SK-N-SH (cell line): Measurements from ENCODE around the gene STIP1. TPM values are rescaled to one million over a fixed set of nuclear protein-coding genes. Genes with fewer than 3 reads are reported as not detected.
A peak's percentile ranks its signal among the peaks of the same experiment; 100 is the strongest.

ENCODE experiments used
- CTCF ChIA-PET: fragments of 300-600, 350-600 bp; formaldehyde crosslinking; extraction: SDS; loops from one replicate; lab custom pipeline; 2021; lab: Yijun Ruan, JAX
- POLR2A ChIA-PET: fragments of 350-600 bp; sonication (Branson Sonifier 250); formaldehyde crosslinking; extraction: SDS; loops from one replicate; lab custom pipeline; 2020; ENCODE audit warnings: antibody characterized with exemption, inconsistent platforms; lab: Yijun Ruan, JAX
- DNase-seq: peaks from one replicate; pipeline ENCODE4 v3.0.0; 2012
- H2AFZ ChIP-seq: fragments of 200-600 bp; sonication (generic); 2 replicates; pipeline ENCODE4 v1.8.1; 2016; ENCODE audit warnings: antibody characterized with exemption, mild to moderate bottlenecking, low read depth
- H3F3A ChIP-seq: fragments of 200-600 bp; sonication (generic); replicated peaks from 2 replicates; pipeline ENCODE3; 2016; ENCODE audit warnings: antibody characterized with exemption, mild to moderate bottlenecking; ENCODE audit not compliant: insufficient read depth
- H3K27ac ChIP-seq, 2 experiments: fragments of 200-500 bp in 1 of 2; fragments of 200-600 bp in 1 of 2; sonication (Bioruptor generic) in 1 of 2; sonication (generic), shearing (Covaris generic) in 1 of 2; 2 replicates each; pipeline versions ENCODE4 v1.5.1 to v1.6.1; 2014 to 2016; ENCODE audit warnings: low read depth in 2 of 2, inconsistent platforms in 1 of 2, low read length in 1 of 2, mild to moderate bottlenecking in 1 of 2, mixed read lengths in 1 of 2
- H3K27me3 ChIP-seq: fragments of 200-600 bp; sonication (generic), shearing (Covaris generic); 2 replicates; pipeline ENCODE4 v1.6.1; 2016; ENCODE audit warnings: mixed run types; ENCODE audit not compliant: insufficient read depth
- H3K36me3 ChIP-seq, 2 experiments: fragments of 200-500 bp in 1 of 2; fragments of 200-600 bp in 1 of 2; sonication (Bioruptor generic) in 1 of 2; sonication (generic) in 1 of 2; replicated peaks in 1 of 2; 2 replicates each; pipeline versions ENCODE3 to v1.5.1; 2014 to 2016; ENCODE audit warnings: low read length in 1 of 2, mild to moderate bottlenecking in 1 of 2; ENCODE audit not compliant: insufficient read depth in 2 of 2, control insufficient read depth in 1 of 2
- H3K4me1 ChIP-seq, 2 experiments: fragments of 200-500 bp in 1 of 2; fragments of 200-600 bp in 1 of 2; sonication (Bioruptor generic) in 1 of 2; sonication (generic), shearing (Covaris generic) in 1 of 2; 2 replicates each; pipeline versions ENCODE4 v1.5.1 to v1.6.1; 2014 to 2016; ENCODE audit warnings: low read depth in 1 of 2, low read length in 1 of 2, mixed run types in 1 of 2; ENCODE audit not compliant: insufficient read depth in 2 of 2, control insufficient read depth in 1 of 2
- H3K4me2 ChIP-seq: fragments of 200-600 bp; sonication (generic), shearing (Covaris generic); 2 replicates; pipeline ENCODE4 v1.6.1; 2017; ENCODE audit warnings: mixed run types
- H3K4me3 ChIP-seq, 2 experiments: fragments of 200-500 bp in 1 of 2; fragments of 200-600 bp in 1 of 2; sonication (Bioruptor generic) in 1 of 2; sonication (generic), shearing (Covaris generic) in 1 of 2; 2 replicates each; pipeline versions ENCODE4 v1.5.1 to v1.8.1; 2014 to 2016; ENCODE audit warnings: low read depth in 2 of 2, inconsistent platforms in 1 of 2, low read length in 1 of 2, mild to moderate bottlenecking in 1 of 2, mixed read lengths in 1 of 2, moderate library complexity in 1 of 2
- H3K79me2 ChIP-seq: fragments of 200-600 bp; sonication (generic); 2 replicates; pipeline ENCODE4 v1.8.1; 2017; ENCODE audit warnings: mild to moderate bottlenecking; ENCODE audit not compliant: insufficient read depth
- H3K9ac ChIP-seq: fragments of 200-600 bp; sonication (generic); 2 replicates; pipeline ENCODE4 v1.6.1; 2017; ENCODE audit warnings: mixed run types
- H3K9me2 ChIP-seq: fragments of 200-600 bp; sonication (generic); 2 replicates; pipeline ENCODE4 v1.6.1; 2017; ENCODE audit warnings: mixed run types
- H3K9me3 ChIP-seq: fragments of 200-600 bp; sonication (generic); 2 replicates; pipeline ENCODE4 v1.6.1; 2017; ENCODE audit warnings: mixed run types, mild to moderate bottlenecking, moderate library complexity
- H4K20me1 ChIP-seq: fragments of 200-600 bp; sonication (generic); 2 replicates; pipeline ENCODE4 v1.6.1; 2017; ENCODE audit warnings: mild to moderate bottlenecking, mixed run types; ENCODE audit not compliant: insufficient read depth
- CTCF ChIP-seq: fragments of 200-600 bp; sonication (generic); IDR thresholded peaks from 2 replicates; pipeline ENCODE4 v1.6.1; 2017; ENCODE audit warnings: antibody characterized with exemption, mild to moderate bottlenecking, moderate library complexity
- ELF1 ChIP-seq: IDR thresholded peaks from 2 replicates; pipeline ENCODE4 v1.4.0; 2012
- EZH2phosphoT487 ChIP-seq: fragments of 200-600 bp; sonication (generic); IDR thresholded peaks from 2 replicates; pipeline ENCODE4 v1.6.1; 2017; ENCODE audit warnings: low read depth, mixed run types, mild to moderate bottlenecking, antibody characterized with exemption, moderate library complexity, borderline replicate concordance
- FOSL2 ChIP-seq: IDR thresholded peaks from 2 replicates; pipeline ENCODE4 v1.4.0; 2012; ENCODE audit warnings: low read depth, mild to moderate bottlenecking, moderate library complexity, borderline replicate concordance
- FOXJ3 ChIP-seq: sonication (generic); formaldehyde crosslinking; IDR thresholded peaks from 2 replicates; pipeline ENCODE4 v1.5.1; 2020; ENCODE audit warnings: mild to moderate bottlenecking, missing genetic modification reagents
- FOXM1 ChIP-seq: IDR thresholded peaks from 2 replicates; pipeline ENCODE4 v1.4.0; 2012; ENCODE audit warnings: low read depth, mild to moderate bottlenecking
- GATA2 ChIP-seq: sonication (generic); formaldehyde crosslinking; IDR thresholded peaks from 2 replicates; pipeline ENCODE4 v1.5.0; 2020; ENCODE audit warnings: mild to moderate bottlenecking, missing genetic modification reagents
- MEF2A ChIP-seq: IDR thresholded peaks from 2 replicates; pipeline ENCODE4 v1.4.0; 2012; ENCODE audit warnings: low read depth, borderline replicate concordance
- NFIC ChIP-seq: IDR thresholded peaks from 2 replicates; pipeline ENCODE4 v1.4.0; 2012; ENCODE audit warnings: borderline replicate concordance
- RAD21 ChIP-seq: IDR thresholded peaks from 2 replicates; pipeline ENCODE4 v1.6.1; 2012; ENCODE audit warnings: mild to moderate bottlenecking, low read length
- SIN3A ChIP-seq: IDR thresholded peaks from 2 replicates; pipeline ENCODE4 v1.6.1; 2012; ENCODE audit warnings: low read depth, mild to moderate bottlenecking, low read length, moderate library complexity, borderline replicate concordance
- SMC3 ChIP-seq: IDR thresholded peaks from 2 replicates; pipeline ENCODE4 v1.6.1; 2012; ENCODE audit warnings: low read depth, low read length, improper control_type of control experiment
- TEAD4 ChIP-seq: IDR thresholded peaks from 2 replicates; pipeline ENCODE4 v1.4.0; 2012; ENCODE audit warnings: mild to moderate bottlenecking, borderline replicate concordance; ENCODE audit not compliant: insufficient read depth
- WGBS: methylation state at CpG from one replicate; pipeline ENCODE4 v1.1.6; 2017; ENCODE audit warnings: low lambda C conversion rate; 5-methylcytosine and 5-hydroxymethylcytosine counted together
- polyA plus RNA-seq, 3 experiments: library from polyadenylated mRNA; depleted of rRNA; stranded (reverse); fragments of >200 nt; gene quantifications; 2 replicates each; pipeline ENCODE4 v1.2.3, GENCODE V29; 2012
- TF ChIP-seq, protein P1 (sequence below): IDR thresholded peaks from 2 replicates; pipeline ENCODE4; 2012

Gene STIP1
- polyA plus RNA-seq, 1 of the 3 experiments (the other 2 are of a cell fraction) = 163 TPM

DNA sequence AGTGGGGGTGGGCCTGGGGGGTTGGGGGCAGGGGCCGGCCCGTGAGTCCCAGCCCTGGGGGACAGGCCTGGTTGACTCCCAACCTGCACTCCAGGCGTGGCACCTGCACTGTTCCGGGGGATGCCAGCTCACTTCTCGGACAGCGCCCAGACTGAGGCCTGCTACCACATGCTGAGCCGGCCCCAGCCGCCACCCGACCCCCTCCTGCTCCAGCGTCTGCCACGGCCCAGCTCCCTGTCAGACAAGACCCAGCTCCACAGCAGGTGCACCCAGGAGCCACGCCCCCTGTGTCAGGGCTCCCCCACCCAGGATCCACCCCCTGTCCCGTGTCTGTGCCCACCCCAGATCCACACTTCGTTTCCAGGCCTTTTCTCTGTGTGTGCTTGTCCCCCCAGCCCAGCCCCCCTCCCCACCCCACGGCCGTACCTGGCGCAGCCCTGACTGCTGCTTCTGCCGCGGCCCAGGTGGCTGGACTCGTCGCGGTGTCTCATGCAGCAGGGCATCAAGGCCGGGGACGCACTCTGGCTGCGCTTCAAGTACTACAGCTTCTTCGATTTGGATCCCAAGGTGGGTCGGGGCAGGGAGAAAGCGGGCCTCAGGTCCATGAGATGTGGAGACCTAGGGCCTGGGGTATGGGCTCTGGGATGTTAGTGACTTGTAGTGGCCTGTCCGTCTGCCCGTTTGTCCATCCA is 25.4 kb downstream of the STIP1 start:
- ChIA-PET POLR2A (interaction anchor here (0.6 to 1.4 kb wide), 2 partner anchors 12 to 383 kb away, joined by 3 to 5 read pairs; no protein-coding TSS in a partner anchor), CTCF (interaction anchor here (2.1 kb wide), 1 partner anchor 93 kb away, joined by 5 read pairs; no protein-coding TSS in a partner anchor)
- Histone ChIP-seq H4K20me1 (no peaks in the 10 kb centered on the region), H3F3A (peaks cover 3% of the 10 kb centered on the region), H3K4me3 (no peak overlapping the region), H3K27me3 (no peaks in the 10 kb centered on the region), H3K9me2 (no peaks in the 10 kb centered on the region), H3K9ac (no peak overlapping the region), H2AFZ (no peak overlapping the region), H3K27ac (no peak overlapping the region), H3K4me2 (no peak overlapping the region), H3K9me3 (no peaks in the 10 kb centered on the region), H3K4me1 (peaks cover 0 to 24% of the 10 kb centered on the region in 2 experiments; a peak in 3 of 4 replicates), H3K79me2 (no peaks in the 10 kb centered on the region), H3K36me3 (peaks cover 0 to 3% of the 10 kb centered on the region in 2 experiments)
- 91% methylated on average over 21 of the region's 30 CpGs for WGBS
- peak; percentile 26 for DNase-seq
- no peak for TF ChIP-seq FOXJ3 (CRISPR knock-in tag)
- no peak for TF ChIP-seq TEAD4
- no peak for TF ChIP-seq MEF2A

- no peak overlapping the region for H3K4me3 ChIP-seq
- ChIA-PET CTCF (interaction anchor here (0.7 to 5.7 kb wide), 5 partner anchors 11 to 84 kb away, joined by 3 to 50 read pairs (median 4); partner anchors contain the start of gene FERMT3), POLR2A (interaction anchor here (0.5 to 1.0 kb wide), 3 partner anchors 9 to 99 kb away, joined by 3 to 7 read pairs (median 4); no protein-coding TSS in a partner anchor)
- H3K36me3 ChIP-seq = no peaks in the 10 kb centered on the region
- DNase-seq = peak; percentile 25
- no peaks in the 10 kb centered on the region for H3K27me3 ChIP-seq
- H4K20me1 ChIP-seq = no peaks in the 10 kb centered on the region
- no peaks in the 10 kb centered on the region for H3K9me2 ChIP-seq
- peaks cover 3 to 13% of the 10 kb centered on the region in 2 experiments; a peak in 1 of 4 replicates for H3K4me1 ChIP-seq
- no peaks in the 10 kb centered on the region for H3K9me3 ChIP-seq
- no peak overlapping the region for H3K9ac ChIP-seq
- H3K27ac ChIP-seq = no peak overlapping the region
- peaks cover 5% of the 10 kb centered on the region for H3F3A ChIP-seq
- 90% methylated on average over 6 of the region's 6 CpGs for WGBS
- TF ChIP-seq, protein P1, sequence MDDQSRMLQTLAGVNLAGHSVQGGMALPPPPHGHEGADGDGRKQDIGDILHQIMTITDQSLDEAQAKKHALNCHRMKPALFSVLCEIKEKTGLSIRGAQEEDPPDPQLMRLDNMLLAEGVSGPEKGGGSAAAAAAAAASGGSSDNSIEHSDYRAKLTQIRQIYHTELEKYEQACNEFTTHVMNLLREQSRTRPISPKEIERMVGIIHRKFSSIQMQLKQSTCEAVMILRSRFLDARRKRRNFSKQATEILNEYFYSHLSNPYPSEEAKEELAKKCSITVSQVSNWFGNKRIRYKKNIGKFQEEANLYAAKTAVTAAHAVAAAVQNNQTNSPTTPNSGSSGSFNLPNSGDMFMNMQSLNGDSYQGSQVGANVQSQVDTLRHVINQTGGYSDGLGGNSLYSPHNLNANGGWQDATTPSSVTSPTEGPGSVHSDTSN = no peak
- no peak for TF ChIP-seq FOSL2
- TF ChIP-seq EZH2phosphoT487 = no peak
- no peak for TF ChIP-seq NFIC
- no peak for TF ChIP-seq SMC3
- no peak for TF ChIP-seq FOXJ3 (CRISPR knock-in tag)
- no peak for TF ChIP-seq GATA2 (CRISPR knock-in tag)
- TF ChIP-seq FOXM1 = no peak
- TF ChIP-seq ELF1 = no peak
- TF ChIP-seq SIN3A = no peak
- TF ChIP-seq CTCF = no peak; the same call in 1 of the 2 replicates
- no peak for TF ChIP-seq RAD21
- TF ChIP-seq MEF2A = no peak
- H2AFZ ChIP-seq = no peak overlapping the region
- no peak overlapping the region for H3K4me2 ChIP-seq
- H3K79me2 ChIP-seq = no peaks in the 10 kb centered on the region
These were observed 30.9 kb downstream of the STIP1 start for GRCh38 chr11:64216879-64217278.
